Inflammatory macrophage treated with lipopolysaccharide for 1 hour (primary cell): Measurements from ENCODE around the gene SYNE1.
"Not testable (repeated sequence)": the region's sequence is repeated elsewhere in the genome, so short reads cannot be mapped to it uniquely, and the experiment has no call there.

Experiments
- DNase-seq, 2 donors: peaks; one replicate each; pipeline ENCODE4 v3.0.0-alpha.2; 2020 to 2022

The SYNE1 gene

DNA sequence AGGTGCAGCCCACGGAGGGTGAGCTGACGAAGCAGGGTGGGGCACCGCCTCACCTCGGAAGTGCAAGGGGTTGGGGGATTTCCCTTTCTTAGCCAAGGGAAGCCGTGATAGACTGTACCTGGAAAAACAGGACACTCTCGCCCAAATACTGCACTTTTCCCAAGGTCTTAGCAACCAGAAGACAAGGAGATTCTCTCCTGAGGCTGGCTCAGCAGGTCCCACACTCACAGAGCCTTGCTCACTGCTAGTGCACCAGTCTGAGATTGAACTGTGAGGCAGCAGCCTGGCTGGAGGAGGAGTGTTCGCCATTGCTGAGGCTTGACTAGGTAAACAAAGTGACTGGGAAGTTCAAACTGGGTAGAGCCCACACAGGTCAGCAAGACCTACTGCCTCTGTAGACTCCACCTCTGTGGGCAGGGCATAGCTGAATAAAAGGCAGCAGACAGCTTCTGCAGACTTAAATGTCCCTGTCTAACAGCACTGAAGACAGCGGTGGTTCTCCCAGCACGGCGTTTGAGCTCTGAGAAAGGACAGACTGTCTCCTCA is 28.0 kb downstream of the SYNE1 start:
- no peak for DNase-seq

DNA sequence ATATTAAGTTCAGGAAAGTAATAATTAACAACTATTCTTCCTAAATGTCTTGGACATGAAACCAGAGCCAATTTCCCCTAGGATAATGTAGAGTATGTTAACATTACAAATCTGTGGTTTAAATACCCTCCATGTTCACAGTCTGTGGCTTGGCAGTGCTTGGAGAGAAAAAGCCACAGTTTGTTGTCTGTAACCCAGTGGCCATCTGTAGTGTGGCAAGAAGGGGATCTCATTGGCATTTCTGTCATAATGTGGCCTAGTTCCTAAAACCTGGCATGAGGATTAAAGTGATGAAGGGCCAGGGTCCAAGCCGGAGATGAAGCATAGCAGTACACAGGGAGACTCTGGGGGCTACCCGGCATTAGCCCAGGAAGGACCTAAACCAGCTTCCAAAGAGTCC is 31.2 kb downstream of the SYNE1 start:
- DNase-seq = no peak

DNA sequence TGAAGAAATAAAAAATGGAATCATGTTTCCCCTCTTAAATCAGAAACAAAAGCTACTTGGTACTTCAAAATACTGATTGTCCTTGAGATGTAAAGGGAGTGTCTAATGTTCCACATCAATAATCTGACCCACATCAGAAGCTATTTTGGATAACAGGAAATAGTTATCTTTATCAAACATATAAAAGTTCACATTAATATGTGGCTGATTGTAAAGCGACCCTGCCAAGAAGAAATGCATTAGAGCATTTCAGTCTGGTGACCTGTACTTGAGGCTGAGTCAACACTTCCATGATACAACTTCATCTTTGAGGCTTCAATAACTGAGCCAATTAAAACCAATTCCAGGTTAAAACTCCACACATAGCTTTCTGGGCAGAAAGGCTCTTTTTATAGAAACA is 31.8 kb downstream of the SYNE1 start:
- DNase-seq = no peak

DNA sequence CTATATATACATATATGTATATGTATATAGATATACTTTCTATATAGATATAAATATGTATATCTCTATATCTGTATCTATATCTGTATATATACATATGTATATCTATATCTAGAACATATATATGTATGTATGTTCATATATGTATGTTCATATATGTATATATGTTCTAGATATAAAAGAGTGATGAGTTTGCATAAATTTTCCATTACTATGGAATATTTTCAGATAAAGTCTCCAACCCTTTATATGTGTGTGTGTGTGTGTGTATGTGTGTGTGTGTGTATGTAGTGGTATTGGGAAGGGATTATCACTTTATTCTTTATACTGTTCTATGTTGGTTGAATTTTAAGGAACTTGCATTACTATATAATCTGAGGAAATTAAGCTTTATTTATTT is 33.3 kb downstream of the SYNE1 start:
- no peak for DNase-seq

DNA sequence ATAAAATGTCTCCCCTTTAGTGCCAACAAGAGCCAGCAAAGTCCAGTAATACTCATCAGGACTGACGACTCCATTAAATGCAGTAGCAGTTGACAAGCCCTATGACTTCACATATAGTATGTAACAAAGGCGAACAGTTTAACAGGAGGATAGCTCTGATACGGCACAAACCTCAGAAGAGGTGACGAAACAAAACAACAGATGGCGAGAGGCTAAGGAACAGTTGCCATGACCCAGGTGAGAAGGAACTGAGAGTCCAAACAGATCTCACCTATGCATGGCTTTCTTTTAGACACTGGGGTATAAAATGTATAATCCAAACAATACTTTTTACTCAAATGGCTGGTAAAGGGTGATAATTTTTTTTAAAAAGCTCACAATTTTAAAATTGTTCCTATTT is 37.1 kb downstream of the SYNE1 start:
- no peak for DNase-seq

DNA sequence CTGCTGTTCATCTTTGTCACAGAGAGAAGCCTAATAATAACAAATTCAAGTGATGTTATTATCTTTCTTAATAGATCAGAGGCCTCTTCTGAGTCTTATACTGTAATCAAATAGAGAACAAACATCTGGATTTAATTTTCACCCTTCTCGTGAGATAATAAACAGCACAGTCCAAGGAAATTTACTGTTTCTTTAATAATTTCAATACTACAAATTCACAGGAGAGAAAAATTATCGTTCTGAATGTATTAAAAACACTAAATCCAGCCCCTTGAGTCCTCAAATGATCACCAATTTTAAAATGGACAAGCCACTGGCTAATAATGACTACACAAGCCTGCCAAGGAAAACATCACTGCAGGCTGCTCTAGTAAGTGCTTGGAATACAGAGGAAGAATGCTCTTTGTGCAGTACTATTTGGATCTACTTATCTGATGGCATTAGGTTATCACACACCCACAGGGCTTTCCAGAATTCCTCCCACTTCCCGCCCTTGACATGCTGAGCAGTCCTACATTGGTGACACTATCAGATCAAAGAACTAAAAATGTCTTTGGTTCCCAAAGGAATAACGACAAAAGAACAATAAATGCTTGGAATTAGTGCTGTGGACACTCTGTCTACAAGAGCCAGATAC is 38.1 kb downstream of the SYNE1 start:
- no peak for DNase-seq

DNA sequence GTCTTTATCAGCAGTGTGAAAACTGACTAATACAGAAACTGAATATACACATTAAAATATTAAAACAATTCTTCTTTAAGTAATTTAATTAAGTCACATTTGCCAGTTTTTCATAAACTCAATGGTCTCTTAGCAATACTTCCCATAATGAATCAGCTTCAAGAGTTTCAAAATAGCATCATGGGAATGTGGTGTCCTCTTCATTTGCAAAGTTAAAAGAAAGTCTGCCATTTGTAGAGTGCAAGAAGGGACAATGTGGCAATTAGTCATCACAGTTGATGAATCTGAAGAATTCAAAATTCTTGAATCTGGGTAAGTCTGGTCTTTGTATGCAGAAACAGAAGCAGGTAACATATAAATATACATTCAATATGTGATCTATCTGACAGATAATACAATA is 38.7 kb downstream of the SYNE1 start:
- DNase-seq = peak in 1 of 2 donors; percentile 67

DNA sequence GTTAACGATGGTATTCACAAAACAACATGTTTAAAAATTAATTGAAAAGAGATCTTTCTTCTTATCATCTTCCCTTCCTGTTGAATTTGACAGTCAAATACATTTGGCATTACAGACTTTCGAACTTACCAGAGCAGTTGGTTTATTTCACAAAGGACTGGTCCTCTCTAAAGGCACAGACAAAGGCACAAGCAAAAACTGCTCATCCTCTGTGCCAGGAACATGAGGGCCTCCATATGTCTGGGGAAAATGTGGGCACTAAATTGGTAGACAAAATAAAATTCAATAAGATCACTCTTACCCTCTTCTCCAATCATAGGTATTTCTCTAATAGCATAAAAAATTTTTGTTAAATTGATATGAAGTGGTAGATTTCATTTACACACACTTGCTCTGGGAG is 40.4 kb downstream of the SYNE1 start:
- DNase-seq = no peak

DNA sequence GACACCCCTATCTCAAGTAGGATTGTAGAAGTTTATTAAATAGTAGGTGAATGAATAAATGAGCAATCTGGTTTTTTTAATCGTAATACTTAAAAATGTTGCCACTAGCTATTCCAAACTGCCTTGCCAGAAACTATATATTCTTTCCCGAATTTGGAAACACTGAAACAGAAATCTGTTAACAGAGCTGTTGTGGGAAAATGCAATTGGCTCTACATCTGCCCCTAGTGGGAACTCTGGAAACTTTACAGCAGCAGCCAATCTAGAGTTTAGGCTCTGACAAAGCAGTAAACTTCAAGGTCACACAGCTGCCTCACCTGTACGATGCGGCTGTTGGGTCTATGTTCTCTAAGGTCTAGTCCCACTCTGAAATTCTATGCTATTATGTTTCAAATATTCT is 41.7 kb downstream of the SYNE1 start:
- DNase-seq = no peak

DNA sequence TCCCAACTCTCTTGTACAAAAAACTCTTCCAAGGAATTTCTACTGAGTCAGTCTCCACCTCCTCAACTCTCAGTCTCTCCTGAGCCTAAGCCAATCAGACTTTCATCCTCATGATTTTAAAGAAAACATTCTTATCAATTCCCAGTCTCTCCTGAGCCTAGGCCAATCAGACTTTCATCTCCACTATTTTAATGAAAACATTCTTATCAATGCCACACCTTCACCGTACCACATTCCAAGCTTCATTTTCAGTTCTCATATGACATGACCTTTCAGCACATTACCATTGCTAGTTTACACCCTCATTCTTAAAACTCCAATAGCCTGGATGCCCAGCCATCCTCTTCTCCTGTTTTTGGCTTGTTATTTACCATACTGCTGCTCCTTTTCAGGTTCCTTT is 42.5 kb downstream of the SYNE1 start:
- DNase-seq = no peak

DNA sequence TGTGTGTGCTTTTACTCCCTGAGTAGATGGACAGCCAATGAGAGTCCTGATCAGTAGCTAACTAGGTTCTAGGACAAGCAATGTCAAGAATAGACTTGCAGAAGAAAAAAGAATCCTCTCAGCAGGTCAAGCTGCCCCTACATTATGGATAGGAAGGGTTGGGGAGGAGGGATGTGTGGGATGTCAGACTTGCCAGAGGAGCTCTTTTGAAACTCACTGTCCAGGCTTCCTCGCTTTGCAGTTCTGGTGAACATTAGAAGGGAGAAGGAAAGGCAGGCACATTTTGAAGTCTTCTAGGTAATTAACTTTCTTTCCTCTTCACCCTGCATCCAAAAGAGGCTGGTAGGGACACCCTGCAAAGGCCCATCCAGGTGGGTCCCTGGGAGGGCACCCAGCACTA is 48.7 kb downstream of the SYNE1 start:
- peak in 1 of 2 donors; percentile 15 for DNase-seq

DNA sequence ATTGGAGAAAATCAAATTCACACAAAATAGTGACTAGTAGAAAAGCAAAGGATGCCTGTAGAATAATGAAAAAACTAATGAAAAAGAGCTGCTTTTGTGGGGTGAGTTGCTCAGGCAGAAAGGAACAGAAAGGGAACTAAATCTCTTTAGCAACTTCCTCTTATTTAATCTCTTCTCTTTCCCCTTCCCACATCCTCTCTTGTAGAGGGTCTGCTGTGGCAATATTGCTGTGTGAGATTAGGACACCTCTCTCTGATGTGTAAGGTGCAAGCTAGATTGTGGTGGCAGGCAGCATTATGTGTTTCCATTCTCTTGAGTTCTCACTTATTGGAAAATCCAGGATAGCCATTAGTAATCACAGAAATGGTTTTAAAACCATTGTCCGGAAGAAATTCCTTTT is 49.7 kb downstream of the SYNE1 start:
- DNase-seq = peak; percentile 62 to 70

DNA sequence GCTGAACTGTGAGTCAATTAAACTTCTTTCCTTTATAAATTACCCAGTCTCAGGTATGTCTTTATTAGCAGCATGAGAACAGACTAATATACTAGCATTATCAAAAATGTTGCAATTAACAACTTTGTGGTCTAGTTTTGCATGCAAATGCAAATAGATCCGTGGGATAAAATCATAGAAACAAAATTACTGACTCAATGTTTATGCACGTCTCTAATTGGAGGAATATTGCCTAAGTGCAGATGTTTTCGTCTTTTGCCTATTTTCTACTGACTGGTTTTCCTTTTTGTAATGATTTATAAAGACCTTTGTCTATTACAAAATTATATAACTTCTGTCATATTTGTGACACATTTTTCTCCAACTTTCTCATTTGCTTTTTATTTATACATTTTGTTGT is 51.9 kb downstream of the SYNE1 start:
- DNase-seq = no peak

DNA sequence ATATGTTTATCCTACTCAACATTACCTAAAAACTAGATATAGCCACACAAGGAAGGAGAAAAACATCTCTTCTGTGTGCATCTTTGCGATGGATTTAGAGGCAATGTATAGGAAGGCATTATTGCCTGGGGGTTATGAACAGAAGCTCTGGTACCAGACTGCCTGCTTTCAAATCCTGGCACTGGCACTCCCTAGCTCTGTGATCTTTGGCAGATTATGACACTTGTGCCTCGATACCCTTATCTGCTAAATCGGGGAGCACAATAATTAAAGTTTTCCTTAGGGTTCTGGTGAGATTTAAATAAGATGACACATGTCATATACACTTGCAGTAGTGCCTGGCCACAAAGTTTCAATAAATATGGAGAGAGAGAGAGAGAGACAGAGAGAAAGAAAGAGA is 53.3 kb downstream of the SYNE1 start:
- no peak for DNase-seq

DNA sequence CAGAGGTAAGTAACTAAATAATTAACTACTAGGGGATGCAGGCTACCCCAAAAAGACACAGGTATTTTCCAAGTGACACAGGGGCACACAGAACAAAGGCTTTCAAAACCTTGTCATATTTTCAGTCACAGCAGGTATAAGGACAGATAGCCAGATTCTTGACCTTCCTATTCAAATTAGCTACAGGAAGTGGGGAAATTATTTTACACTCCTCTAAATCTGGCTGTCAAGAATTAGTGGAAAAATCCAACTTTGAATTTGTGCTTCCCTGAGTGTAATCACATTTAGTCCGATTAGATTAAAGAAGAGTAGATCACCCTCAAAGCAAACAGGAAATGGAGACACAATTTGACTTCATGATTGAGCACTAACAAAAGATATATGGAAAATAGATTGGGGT is 60.6 kb downstream of the SYNE1 start:
- DNase-seq = no peak

DNA sequence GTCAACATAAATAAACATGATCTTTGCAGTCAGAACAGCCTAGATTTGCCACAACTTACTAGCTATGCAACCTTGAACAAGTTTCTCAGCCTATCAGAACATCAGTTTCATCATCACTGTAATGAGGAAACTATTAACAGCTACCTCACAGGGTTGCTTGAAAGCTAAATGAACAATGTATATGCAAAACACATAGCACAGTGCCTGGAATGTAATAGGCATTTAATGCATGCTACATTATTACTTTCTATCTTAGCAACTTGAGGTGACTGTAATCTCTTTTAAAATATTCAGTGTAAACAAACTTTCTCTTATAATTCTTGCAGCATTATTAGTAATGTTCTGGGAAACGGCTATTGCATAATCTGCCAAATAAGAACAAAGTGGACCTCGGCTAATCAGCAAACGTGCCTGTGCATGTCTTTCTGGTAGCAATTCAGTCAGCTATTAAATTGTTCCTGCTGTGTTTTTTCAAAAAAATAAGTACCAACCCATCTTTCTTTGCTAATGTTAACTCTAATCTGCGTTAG is 61.5 kb downstream of the SYNE1 start:
- peak; percentile 48 for DNase-seq

DNA sequence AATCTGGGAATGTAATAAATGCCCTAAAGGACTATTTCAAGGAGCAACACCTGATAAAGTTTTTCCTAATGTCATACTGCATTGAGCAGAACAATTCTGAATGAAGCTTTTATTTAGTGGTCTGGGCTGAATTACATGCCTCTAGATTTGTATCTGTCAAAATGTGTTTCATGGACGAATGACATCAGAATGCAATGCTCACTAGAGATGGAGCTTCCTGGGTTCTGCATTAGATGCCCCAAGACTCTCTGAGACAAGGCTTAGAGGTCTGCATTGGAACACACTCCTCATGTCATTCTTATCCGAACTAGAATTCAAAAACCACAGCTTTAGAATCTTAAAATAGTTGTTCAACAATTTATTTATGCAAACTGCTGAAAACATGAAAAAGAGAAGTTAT is 62.0 kb downstream of the SYNE1 start:
- no peak for DNase-seq

DNA sequence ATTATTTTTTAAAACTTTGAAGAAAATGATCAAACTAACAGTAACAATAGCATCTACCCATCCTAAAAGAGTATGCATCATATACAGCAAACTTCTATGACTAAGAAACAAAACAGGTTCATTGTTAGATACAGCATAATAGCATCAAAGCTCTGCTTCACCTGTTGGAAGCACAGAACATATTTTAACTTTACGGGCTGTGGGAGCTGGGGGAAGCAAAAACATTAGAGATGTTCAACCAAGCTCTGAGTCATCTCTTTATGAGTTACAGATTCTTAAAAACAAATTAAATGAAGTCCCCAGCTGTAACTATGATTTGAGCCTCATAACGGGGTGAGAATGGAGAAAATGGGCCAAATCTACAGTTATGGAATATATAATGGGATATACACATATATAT is 63.4 kb downstream of the SYNE1 start:
- no peak for DNase-seq

DNA sequence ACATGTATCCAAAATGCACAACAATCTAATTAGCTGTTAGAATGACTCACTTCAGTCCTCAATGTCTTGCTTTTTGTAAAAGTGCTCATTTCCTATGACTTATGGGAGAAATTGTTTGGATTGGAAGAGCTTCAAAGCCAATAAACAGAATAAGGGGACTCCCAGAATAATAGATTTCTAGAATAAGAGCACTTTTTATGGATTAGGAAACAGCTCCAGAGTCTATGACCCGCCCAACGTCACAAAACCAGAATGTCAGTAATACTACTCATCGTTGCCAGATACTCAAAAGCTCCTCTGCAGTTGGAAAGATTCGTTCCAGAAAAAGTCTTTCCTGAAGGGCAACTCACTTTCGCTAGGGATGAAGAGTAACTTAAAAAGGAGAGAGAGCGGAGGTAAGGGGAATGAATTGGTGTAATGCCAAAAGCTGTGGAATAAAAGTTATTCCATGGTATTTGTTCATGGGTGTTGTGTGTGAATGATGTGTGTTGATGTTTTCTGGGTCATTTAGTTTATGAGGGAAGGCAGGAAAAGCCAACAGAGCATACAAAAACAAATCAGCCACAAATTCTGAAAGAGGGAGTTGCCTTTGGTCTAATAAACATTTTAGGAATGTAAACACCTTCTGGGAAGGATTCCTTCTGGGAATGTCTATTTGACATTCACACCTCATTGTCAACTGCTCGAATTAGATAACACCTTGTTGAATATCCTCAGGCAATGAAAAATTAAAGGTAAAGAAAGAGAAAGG is 64.6 kb downstream of the SYNE1 start:
- no peak for DNase-seq

DNA sequence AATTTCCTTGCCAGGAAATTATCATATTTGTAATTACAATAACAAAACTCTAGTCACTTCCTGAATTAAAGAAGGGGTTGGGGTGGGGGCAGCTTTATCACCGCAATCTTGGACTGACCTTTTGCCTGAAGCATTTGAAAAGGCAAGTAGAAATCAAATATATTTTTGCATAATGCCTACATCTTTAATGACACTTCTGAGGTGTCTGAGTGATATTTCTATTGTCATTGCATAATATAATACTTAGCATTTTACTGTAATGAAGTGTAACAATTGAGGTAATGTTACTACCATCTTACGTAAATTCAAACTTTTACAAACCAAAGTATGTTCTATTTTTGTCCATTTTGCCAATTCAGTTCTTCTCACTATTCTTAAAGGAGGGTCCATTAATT is 65.2 kb downstream of the SYNE1 start:
- DNase-seq = no peak

DNA sequence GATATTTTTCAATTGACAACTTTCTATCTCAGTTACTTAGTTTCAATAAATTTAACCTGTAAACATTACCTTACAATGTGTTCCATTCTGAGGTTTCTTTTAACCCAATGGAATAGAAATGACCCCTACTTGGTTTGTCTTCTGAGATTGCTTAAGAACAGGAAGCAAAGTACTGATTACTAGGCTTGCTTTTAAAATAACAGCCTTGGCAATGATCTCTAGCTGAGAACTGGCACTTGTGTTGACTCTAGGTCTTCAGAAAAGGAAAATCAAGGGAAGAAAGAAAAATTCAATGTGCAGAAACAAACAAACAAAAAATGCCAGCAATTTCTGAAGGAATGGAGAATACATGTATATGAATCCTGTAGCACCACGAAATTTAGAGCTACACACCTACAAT is 66.1 kb downstream of the SYNE1 start:
- no peak for DNase-seq

DNA sequence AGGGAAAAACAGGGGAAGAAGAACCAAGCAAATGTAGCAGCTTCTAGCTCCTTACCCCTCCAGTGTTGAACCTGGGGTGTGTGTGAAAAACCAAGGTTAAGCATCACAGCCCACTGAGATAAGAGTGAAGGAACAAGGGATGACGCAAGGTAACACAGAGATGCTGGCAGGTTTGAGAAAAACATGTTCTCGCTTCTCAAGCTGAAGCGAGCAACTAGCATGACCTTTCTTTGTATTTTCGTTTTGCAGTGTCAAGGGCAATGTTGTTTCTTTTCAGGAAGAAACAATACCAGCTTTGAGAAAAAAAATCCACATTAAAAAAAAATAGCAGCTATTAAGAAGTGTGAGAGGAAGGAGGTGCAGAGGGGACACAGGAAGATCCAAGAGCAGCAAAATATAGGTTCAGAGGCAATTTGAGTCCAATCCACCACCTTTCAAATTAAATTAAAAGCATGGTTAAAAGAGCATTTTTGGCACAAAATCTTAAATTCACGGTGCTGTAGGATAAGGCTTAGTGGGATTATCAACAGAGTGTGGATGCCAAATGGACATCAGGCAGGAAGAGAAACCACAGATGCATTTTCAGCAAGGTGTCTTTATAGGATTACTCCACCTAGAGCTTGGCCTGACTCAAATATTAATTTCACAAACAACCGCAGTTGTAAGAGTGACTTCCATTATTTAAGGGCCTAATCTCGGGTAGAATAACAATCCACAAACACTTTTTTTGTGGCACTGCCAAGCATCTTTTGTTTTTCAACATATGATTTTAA is 70.9 kb downstream of the SYNE1 start:
- no peak for DNase-seq

DNA sequence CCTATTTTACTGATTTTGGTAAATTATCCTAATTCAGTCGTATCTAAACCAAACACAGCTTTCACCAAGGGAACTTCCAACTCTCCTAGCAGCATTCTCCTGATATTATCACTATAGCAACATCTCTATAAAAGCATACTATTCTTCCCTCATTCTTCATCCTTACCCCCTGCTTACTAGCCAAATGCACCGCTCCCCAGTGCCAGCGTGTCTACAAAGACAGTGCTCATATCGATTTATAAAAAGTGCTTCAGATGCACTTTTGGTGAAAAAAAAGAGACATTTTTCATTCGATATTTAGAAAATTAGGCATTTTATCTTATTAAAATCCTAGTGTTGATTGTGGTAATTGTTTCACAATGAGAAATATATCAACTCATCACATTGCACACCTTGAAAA is 74.0 kb downstream of the SYNE1 start:
- DNase-seq = no peak

DNA sequence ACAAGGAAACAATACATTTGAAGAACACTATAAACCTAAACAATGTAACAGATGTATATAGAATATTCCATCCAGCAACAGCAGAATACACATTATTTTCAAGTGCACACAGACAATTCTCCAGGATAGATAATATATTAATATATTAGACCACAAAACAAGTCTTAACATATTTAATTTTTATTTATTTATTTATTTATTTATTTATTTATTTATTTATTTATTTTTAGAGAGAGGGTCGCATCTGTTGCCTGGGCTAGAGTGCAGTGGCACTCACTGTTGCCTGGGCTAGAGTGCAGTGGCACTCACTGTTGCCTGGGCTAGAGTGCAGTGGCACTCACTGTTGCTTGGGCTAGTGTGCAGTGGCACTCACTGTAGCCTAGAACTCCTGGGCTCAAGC is 78.4 kb downstream of the SYNE1 start:
- not testable (repeated sequence) for DNase-seq
